DMS53 (cell line): ENCODE measurements around the gene ITPA.

Experiments
- DNase-seq: peaks from one replicate; lab custom pipeline; 2025; lab: John Stamatoyannopoulos, UW

ITPA gene

GRCh38 chr20:3244613-3245012, 35.3 kb downstream of the ITPA start:
- DNase-seq: no peak

- DNase-seq: no peak
Measured at GRCh38 chr20:3245156-3245555, 35.9 kb downstream of the ITPA start.

GRCh38 chr20:3245711-3246110, 36.4 kb downstream of the ITPA start:
- DNase-seq: no peak

GRCh38 chr20:3246682-3247081, 37.4 kb downstream of the ITPA start:
- no peak for DNase-seq

GRCh38 chr20:3247638-3248037, 38.3 kb downstream of the ITPA start:
- DNase-seq: peak; percentile 31

GRCh38 chr20:3248167-3248992, 39.1 kb downstream of the ITPA start:
- peak; percentile 83 for DNase-seq

- peak; percentile 52 for DNase-seq
Measured at GRCh38 chr20:3248993-3249347, 39.7 kb downstream of the ITPA start.

GRCh38 chr20:3250091-3250504, 40.8 kb downstream of the ITPA start:
- peak; percentile 86 for DNase-seq

- DNase-seq: no peak
Measured at GRCh38 chr20:3251806-3252205, 42.5 kb downstream of the ITPA start.

- no peak for DNase-seq
Measured at GRCh38 chr20:3255728-3256127, 46.4 kb downstream of the ITPA start.

- no peak for DNase-seq
Measured at GRCh38 chr20:3258429-3258828, 49.1 kb downstream of the ITPA start.

GRCh38 chr20:3262566-3262965, 53.3 kb downstream of the ITPA start:
- DNase-seq: no peak

GRCh38 chr20:3270051-3270450, 60.8 kb downstream of the ITPA start:
- no peak for DNase-seq

- no peak for DNase-seq
Measured at GRCh38 chr20:3273371-3273770, 64.1 kb downstream of the ITPA start.
